ENCODE data around the gene HMHB1.

The HMHB1 gene

DNA sequence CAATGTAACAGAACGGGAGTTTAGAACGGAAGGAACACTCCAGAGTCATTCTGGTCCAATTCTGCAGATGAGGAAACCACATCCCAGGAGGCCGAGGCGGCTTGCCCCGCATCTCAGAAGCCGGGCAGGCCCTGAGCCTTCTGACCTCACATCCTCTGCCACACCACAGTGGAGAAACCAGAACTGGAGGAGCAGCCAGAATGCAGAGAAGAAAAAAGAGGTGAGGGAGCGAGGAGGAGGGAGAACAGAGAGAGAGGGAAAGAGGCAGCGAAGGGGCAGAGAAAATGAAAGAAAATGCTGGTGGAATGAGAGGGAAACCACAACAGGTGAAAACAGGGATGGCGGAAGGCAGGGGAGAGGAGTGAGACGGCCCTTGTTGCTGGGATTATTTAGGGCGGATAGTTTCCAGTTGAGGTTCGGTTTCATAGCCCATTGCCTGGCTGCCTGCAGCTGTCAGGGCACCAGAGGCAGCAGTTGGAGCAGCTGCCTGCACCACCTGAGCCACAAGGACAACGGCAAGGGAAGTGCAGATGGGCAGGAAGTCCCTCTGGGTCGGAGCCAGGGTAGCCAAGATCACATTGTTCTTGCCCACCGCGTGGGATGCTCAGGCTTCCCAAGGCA is at the start of gene HMHB1:
TSS of gene HMHB1 (plus strand) at position 77 of the 621 bp plus-strand sequence.
- no peak for DNase-seq

DNA sequence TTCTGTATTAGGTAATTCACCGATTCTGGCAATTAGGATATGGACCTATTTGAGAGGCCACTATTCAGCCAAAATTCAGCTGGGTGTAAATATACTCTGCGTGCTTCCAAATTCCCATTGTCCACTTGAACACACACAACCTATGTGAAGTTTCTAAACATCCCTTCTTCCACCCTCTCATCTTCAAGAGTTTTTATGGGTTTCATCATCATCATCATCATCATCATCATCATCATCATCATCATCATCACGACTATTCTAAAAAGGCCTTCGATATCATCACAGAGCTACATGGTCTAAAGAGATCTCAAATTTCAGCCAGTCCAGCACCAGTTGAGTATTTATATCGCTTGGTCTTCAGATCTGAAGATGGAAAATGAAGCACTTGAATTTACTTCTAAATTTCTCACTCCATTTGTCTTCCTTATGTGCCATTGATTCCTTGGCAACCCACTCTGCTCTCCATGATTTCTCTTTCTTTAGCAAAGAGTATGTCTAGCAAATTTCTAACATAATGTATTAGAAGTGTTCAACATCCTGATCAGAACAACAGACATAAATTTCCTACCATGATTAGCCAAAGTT is 49.2 kb upstream of the HMHB1 start:
- DNase-seq, result no peak

DNA sequence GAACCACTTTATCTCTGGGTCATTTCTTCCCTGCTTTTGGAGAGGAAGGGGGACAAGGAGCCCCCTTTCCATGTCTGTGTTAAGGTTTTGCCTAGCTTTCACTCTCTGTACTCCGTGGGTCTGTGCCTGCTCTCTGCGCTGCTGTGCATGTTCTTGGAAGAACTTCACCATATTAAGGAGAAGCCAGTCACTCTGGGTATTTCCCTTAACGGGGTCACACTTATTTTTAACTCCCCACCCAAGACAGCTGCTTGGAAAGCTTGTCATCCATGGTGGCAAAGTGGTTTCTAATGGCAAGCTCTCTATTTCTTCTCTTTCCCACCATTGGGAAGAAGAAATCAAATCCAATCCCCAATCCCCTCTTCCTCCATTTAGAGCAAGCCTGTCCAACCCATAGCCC is 44.8 kb upstream of the HMHB1 start:
- no peak for DNase-seq

DNA sequence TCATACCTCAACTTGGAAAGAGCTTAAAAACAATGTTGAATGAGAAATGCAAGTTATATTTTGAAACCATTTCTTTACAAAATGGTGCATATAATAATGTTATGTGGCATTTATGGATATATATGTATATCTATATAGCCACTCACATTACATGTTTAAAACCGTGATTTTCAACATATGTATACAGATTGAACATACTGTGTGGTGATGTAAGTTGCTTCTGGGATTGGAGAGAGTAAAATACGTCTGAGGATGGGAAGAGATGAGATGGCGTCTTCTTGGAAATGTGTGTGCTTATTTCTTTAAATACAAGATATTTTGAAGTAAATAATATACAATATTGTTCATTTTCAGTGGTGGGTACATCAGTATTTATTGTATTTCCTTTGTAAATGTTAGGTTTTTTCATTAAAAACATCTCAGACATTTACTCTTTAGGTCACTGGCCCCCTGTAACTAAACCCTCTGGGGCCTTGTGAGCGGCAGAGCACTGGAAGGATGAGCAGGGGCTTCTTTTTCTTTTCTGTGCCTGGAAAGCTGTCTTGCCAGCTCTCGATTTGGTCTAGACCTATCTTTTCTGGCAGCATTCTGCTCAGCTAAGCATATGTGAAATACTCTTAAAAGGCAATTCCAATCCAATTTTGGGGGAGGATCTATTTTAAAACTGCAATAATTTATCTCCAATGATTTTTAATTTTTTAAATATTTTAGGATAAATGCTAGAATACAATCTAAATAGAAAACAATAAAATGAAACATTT is 42.8 kb upstream of the HMHB1 start:
- no peak for DNase-seq

DNA sequence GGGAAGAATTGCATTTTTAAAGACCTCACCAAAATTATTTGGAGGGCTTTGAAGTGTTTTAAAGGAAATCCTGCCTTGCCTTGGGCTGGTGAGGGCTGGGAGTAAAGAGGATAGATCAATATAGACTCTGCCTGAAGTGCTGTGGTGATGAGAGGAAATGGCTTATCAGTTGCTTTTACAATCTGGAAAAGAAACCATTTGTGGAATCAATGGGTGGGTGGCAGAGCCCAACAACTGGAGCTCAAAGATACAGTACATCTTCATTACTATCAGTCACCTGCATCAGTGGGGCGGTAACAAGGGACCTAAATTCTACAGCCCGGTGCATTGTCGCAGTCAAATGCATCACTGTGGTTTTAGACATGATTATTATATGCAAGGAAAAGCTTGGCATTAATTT is 41.5 kb upstream of the HMHB1 start:
- no peak for DNase-seq

DNA sequence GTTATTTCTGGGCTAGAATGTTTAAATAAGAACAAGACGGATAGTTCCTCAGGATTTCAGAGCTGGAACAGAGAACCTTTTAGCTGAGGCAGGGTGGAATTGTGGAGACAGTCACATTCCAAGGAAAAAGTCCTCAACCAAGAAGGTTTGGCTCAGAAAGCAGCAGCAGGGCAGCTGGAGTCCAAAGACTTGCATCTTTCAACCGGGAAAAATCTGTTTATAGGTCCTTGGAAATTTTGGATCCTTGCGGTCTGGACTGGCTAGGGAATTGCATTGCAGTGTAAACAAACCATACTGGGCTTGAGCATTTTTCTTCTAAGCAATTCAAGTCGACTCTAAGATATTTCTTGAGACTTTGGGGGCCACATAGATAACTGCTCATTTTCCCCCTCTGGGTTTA is 40.8 kb upstream of the HMHB1 start:
- no peak for DNase-seq

DNA sequence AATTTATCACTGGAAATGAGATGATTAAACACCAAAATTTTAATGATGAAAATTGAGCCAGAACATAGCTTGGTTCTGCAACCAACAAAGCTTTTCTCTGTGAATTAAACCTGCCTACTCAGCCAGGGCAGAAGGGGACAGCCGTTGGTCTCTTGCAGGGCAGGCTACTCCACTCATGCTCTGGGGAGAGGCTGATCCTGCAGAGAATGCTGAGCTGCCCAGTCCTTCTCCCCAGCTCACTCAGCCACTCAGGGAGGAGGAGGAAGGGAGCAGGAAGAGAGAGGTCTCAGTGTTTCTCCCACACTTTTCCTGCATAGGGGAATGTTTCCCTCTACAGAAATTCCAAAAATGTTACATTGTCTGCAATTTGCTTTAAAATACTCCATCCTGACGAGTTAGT is 40.4 kb upstream of the HMHB1 start:
- DNase-seq, result no peak

DNA sequence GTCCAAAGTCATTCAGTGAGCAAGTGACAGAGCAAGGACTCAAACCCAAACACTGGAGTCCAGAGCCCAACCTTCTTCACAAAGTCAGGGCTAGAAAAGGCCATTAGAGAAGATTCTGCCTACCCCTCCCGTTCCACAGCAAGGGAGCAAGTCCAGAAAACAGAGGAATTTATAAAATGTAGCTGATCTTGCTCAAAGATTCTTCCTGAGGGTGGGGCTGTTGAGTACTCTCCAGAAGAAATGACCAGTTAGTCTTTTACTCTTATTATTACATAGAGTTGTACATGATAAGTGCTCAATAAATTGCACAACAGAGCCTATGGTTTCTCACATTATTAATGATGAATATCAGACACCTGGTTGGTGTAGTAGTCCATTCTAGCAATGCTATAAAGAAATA is 39.3 kb upstream of the HMHB1 start:
- DNase-seq, result no peak

DNA sequence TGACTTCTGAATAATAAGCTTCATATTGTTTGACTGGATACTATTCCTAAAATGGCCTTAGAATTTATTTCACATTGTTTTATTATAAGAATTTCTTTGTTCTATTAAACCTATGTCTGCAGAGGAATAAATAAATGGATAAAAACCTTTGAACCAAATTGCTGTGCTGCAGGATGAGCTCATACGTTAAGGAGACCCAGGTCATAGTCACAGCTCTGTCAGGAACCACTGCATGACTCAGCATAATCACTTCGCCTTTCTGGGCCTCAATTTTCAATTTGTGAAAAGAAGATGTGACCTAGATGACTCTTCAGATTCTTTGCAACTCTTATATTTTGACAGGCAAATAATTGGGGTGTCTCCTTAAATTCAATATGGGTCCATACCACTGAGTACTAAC is 36.7 kb upstream of the HMHB1 start:
- DNase-seq, result no peak

DNA sequence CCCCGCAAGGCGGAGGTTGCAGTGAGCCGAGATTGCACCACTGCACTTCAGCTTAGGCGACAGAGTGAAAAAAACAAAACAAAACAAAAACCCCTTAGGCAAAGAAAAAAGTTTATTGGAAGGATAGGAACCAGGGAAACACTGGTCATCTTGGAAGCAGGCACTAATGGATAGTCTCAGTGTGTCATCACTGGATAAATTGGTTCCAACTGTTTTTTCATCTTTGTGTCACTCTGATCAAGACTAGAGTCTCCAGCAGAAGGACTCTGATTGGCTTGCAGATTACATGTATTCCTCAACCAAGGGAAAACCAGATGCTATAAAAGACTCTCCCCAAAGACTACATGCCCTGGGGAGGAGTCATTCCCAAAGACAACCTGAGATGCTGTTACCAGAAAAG is 35.0 kb upstream of the HMHB1 start:
- DNase-seq, result no peak

DNA sequence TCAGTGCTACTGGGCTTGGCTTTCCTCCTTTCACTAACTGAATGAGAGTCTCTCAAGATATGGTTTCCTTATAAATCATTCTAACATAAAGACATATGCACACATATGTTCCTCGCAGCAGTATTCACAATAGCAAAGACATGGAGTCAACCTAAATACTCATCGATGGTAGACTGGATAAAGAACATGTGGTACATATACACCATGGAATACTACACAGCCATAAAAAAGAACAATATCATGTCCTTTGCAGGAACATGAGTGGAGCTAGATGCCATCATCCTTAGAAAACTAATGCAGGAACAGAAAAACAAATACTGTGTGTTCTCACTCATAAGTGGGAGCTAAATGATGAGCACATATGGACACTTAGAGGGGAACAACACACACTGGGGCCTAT is 32.5 kb upstream of the HMHB1 start:
- no peak for DNase-seq

DNA sequence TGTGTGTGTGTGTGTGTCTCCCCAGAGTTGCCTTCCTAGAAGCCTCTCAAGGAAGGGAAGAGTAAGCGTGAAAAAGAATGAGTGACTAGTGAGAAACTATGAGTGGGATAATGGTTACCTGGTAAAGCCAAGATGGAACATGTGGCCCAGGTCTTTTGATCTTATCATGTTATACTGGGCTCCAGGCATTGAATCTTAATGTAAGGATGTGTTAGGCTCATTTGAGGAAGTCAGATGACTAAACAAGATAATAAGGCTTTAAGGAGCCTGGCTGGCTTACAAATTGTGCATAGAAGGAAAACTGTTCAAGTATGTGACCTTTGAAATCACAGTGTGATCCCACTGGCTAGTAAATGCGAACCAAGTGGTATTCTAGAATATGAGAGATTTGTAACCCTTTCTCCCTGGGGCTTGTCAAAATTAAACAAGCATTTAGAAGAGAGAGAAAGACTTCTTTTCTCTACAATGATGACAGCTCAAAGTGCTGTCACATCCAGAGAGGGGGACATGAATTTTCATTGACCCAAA is 29.9 kb upstream of the HMHB1 start:
- DNase-seq, result no peak

DNA sequence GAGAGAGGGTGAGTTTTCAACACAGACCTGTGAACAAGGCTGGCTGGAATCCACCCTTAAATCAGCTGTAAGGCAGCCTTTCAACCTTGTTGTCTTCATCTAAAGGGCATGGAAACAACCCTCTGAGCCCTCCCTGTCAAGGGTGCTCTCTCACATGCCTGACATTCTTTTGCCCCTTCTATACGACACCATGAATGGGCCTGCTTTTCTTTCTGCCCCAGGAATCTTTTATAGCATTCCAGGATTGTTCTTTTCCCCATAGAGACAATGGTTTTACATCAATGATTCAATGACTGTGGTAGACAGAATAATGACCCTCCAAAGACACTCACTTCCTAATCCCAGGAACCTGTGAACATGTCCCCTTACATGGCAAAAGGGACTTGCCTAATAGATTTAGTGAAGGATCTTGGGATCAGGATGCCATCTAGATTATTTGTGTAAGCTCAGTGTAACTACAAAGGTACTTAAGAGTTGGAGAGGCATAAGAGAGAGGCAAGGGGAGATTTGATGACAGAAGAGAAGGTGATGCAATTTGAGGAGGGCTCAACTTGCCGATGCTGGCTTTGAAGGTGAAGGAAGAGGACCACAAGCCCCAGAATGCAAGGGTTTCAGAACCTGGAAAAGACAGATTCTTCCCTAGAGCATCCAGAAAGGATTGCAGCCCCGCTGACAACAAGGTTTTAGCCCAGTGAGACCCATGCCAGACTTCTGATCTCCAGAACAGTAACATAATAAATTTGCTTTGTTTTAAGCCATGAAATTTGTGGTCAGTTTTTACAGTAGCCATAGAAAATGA is 29.2 kb upstream of the HMHB1 start:
- DNase-seq, result no peak

DNA sequence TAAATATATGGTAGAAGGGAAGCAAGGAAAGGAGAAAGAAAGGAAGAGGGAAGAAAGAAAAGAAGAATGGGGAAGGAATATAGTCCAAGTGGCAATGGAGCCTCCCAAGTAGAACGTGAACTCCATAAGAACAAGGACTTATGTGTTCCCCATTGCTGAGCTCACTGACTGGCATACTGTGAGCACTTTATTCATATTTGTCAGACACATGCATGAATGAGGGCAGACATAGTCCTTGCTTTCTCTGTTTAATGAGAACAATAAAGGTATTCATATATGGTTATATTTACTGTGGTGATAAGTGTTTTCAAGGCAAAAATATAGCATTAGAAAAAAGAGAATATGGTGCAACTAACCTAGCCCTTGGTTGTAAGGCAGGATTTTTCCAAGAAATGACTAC is 23.6 kb upstream of the HMHB1 start:
- DNase-seq, result no peak

DNA sequence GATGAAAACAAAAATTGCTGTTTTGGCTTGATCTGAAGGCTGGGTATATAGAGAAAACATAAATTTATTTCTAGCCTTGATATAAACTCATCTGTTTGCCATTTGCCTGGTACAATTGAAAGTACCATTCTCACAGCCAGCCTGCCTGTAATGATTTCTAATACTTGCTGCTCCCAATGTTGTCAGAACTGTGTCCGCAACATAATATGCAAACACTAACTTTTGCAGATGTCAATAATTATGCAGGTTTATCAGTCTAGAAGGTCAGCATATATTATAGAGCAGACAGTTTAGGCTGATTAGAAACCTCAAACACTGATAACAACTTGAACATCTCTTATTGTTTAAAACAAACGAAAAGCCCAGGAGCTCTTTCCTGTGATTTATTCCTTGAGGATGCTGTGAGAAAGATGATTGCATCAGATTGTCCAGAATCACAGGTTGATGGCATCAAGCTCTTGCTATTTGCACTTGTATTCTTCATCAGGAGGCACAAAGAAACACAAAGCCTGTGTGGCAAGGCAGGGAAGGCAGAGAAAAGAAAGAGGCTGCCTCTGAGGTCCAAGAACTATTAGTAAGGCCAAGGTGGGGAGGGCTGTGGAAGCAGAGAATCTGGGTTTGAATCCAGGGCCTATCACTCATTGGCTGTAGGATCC is 21.4 kb upstream of the HMHB1 start:
- no peak for DNase-seq

DNA sequence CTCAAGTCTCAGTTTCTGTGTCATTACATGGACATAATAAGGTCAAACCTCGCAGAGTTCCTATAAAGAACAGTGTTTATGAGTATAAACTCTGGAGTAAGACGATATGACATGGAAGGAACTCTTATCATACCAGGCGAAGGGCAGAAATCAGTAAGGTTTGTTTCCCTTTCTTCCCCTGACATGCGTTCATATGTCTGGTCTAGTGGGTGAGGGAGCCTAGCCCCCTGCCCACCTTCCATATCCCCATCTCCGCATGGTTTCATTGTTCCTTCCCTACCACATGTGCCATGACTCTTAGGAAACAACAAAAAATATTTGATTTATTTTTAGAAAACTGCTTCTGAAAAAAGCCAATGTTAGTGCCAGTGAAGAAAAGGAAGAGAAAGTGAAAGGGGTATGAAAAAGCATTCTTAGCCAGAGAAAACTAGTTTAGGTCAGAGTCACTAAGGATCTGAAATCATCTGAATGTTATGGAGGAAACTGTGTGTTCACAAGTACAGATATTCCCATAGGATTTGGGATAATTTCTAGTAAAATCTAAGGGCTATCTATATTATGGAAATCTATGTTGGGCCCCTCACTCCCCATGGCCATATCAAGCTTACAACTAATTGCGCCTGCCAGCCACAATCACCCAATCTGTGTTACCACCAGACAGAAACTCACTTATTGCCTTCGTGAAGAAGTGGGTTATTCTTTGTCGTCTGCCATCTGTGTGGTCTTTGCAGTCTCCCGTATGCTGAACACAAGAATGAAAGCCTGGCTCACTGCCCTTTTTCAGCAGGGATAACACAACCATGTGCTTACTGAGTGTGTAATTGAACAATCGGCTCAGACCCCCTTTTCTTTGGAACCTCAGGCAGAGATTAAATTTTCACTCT is 19.9 kb upstream of the HMHB1 start:
- no peak for DNase-seq

DNA sequence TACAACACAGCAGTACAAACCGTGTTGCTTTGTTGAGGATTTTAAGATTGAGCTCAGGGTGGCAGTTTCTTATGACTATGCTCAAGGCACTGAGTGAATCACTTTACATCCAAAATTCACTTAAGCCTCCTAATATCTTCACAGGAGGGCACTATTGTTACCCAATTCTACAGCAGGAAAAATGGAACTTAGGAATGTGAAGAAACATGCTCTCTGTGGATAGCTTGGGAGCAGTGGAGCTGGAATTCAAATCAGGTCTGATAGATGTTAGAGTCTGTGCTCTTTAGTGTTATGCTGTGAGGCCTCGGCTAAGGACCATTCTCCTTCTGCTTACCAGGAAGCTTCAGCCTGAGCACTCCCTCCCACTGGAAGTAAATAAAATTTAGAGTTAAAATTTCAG is 18.7 kb upstream of the HMHB1 start:
- DNase-seq, result no peak

DNA sequence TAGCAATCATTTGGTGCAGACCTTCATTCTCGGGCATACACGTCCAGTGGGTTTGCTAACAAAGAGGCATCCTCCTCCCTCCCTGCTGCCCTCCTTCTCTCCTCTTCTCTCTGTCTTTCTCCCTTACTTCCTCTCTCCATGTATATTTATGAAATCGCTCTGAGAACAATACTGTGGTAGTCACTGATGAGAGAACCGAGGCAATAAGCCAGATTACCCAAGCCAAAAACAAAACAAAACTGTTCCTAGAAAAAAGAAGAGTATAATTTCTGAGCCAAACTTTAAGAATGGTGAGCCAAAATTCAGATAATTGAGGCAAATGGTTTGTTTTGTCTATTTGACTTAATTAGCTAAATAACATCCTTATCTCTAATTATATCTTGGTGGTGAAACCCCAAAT is 15.8 kb upstream of the HMHB1 start:
- no peak for DNase-seq

DNA sequence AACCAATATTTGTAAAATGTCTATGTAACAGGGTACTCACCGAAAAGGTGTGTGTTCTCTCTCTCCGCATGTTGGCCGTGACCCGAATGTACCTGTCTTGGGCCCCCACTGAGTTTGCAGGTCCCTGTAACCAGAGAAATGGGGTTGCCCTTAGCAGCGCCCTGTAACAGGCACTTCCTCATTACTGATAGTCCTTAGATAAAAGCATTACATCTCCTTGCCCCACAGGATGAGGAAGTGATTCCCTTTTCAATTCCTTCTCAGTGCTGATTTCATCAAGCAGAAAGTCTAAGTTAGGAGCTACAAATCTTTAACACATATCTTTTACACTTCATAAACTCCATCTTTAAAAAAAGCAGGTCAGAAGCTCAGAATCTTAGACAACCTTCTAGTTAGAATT is 15.2 kb upstream of the HMHB1 start:
- no peak for DNase-seq

DNA sequence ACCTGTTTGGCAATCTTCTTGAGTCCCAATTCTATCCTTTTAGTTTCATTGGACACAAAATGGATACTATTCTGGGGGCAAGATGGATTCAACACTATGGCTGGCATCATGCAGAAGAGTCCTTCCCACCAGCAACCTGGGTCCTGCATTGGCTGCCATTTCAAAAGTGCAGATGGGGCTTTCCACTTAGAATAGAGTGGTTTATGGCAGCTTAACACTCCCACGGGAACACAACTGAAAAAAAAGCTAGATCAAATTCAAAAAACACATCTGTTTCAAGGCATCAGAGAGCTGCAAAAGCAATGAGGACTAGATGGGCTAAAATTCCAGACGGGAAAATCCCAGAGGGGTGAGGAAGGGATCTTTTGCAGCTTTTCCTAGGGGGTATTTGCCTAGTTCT is 11.2 kb upstream of the HMHB1 start:
- DNase-seq, result no peak

DNA sequence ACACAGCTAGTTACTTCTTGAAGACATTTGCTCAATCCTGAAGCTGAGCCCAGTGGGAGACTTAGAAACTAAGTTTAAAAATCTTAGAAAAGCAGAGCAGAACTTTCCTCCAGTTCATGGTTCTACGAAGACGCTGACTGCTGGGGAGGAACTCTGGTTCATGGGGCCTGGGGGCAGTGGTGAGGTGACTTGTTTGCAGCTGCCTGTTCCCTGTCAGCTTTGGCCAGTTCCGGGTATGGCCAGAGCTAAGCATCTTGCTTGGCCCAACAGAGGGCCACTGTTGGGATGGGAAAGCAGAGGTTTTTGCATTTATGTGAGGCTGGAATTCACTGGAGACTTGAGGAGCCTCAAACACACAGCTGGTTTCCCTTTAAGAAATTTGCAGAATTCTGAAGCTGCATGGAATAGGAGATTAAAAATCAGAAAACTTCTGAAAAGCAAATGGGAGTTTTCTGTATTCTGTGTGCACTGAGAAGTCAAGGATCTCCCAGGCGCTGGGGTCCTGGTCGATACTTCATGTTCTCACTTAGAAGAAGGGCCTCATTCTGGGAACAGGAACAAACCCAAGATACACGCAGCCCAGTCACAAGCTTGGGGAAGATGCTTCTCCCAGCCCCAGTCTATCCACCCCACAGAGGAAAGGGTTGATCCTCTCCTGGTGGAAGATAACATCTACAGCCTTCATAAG is 10.6 kb upstream of the HMHB1 start:
- no peak for DNase-seq
